GM19043 (cell line): Measurements from ENCODE around the gene KLK13.

ENCODE experiments used
- ATAC-seq: cut with Tn5 transposase; IDR thresholded peaks from one replicate; pipeline ENCODE4 v1.9.1; 2021; ENCODE audit warnings: low read depth; ENCODE audit not compliant: unreplicated experiment

KLK13 gene

DNA sequence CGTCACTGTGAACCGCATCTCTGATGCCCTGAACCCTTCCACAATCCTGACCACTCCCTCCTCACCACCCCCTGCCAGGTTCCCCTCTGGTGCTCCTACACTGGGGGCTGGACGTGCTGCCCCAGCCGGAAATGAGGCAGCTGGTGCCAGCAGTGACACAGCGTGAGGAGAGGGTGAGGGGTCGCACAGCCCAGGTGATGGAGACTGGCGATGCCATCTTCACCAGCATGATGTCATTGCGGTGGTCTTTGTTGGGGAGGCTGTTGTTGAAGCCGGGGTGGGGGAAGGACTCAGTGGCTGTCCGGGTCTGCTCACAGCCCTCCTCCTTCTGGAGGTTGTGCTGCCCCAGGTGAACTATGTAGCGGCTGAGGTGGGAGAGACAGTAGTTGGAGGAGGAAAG, 40.9 kb downstream of the KLK13 start:
- no peak for ATAC-seq

DNA sequence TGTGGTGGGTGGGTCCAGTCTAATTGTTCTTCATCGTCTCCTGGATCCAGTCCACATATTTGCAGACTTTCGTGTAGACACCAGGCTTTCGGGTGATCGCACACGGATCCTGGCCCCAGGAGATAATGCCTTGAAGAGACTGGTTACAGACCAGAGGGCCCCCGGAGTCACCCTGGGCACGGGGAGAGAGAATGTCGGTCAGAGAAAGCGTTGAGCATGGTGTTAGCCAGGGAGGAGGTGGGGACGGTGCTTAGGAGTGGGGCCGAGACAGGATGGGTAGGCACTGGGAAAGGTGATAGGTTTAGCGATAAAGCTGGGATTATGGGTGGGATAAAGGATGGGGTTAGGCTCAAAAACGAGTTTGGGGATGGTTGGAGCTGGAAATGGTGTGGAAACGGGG, 42.4 kb downstream of the KLK13 start:
- no peak for ATAC-seq

DNA sequence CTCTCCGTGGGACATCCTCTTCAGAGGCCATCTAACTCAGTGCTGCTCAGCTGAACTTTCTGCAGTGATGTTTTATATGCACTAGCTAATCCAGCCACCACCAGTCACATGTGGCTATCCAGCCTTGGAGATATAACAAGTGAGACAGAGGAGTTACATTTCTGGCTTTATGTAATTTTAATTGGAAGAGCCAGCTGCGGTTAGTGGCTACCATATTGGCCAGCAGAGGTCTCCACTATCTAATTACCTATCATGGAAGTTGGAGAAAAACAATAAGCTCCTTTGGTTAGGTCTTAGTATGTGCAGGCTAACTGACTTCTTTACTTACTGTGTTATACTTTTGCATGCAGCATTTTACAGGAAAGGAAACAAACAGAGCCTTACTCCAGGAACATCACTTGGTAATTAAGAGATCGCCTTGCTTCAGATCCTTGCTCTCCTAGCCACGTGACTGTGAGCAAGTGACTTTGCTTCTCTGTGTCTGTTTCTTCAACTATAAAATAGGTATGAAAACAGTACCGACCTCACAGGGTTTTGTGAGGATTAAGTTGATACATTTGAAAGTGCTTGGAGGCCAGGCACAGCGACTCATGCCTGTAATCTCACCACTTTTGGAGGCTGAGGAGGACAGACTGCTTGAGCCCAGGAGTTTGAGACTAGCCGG, 43.8 kb downstream of the KLK13 start:
- no peak for ATAC-seq

DNA sequence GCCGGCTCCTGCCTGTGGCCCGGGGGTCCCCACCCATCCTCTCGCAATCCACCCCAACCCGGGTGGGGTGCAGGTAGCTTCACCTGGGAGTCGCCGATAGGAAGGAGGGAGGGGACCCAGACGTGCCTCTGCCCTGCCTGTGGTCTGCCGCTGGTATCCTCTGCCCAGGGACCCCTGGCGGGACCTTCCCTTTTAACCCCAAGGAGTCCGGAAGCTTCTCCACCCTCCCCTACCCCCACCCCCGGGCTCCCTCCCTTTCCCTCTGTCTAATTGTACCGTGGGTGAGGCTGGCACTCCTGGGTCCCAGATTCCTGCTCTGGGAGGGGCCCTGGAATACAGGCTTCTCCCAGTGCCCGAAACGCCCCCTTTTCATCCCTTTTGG, 45.4 kb downstream of the KLK13 start, which contains the start of gene KLK10:
TSS of gene KLK10 (minus strand) at position 166 of the 382 bp plus-strand sequence. CDS start 579 bp downstream, outside the sequence.
- ATAC-seq, result no peak

DNA sequence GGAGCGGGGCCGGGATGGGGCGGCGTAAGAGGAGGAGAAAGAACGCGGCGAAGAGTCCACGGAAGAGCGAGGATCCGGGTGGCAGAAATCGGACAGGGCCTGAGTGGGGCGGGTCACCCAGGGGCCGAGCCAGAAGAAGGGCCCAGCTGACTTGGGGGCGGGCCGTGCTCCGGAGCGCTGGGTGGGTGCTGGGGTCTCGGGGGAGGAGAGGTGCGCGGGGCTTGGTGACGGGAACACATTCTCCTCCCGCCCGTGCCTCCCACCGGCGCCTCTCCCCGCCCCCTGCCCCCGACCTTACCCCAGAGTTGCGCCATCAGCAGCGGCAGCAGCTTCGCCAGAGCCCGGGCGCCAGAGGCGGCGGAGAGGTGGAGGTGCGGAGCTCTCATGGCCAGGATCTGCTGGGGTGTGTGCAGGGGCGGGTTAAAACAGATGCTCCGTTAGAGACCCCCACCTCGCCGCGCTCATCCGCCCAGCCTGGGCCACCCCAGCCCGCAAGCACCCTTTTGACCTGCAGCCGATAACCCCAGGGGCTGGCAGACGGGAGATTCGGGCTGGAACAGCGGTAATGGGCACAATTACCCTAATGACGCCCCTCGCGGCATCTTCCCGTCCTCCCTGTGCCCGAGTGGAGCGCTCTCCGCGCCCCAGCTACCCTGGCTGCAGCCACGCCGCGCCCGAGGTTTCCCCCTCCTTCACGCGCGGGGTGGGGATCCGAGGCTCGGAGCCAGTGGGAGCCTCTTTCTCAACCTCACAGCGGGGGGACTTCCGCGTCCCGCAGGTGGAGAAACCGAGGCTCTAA, 45.9 kb downstream of the KLK13 start:
- ATAC-seq, result no peak

DNA sequence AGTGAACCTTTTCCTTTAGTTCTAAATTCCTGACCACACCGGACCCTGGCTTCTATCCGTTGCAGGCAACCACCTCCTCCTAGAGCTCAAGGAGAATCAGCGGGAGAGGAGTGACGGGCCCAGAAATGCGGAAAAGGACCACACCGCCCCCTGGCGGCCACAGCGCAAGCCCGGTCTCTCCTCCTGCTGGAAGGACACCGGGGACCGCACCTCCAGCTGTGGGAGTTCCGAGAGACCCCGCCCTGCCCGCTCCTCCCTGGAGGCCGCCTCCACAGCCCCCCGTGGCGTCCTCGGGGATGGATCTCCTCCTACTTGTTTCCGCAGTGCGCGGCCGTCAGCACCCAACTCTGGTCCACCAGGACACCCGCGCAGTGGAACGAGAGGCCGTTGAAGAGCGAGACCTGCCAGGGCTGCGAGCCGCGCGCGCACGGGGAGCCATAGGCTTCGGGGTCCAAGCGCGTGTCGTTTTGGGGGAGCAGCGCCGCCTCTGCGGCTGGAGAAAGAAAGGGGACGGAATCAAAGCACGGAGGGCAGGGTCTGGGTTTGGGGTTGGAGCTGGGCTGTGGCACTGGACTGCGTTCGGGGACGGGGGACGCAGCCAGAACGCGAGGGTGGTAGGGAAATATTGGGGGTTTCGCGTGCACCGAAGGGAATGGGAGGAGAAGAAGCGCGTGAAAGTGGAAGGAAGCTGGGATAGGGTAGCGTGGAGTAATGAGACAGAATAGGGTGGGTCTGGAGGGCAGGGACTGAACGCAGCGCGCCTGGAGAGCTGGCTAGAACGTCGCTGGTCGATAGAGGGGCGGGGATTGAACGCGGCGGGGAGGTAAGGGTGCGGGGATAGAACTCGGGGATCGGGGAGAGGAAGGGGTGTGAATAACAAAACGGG, 47.9 kb downstream of the KLK13 start:
- ATAC-seq, result no peak

DNA sequence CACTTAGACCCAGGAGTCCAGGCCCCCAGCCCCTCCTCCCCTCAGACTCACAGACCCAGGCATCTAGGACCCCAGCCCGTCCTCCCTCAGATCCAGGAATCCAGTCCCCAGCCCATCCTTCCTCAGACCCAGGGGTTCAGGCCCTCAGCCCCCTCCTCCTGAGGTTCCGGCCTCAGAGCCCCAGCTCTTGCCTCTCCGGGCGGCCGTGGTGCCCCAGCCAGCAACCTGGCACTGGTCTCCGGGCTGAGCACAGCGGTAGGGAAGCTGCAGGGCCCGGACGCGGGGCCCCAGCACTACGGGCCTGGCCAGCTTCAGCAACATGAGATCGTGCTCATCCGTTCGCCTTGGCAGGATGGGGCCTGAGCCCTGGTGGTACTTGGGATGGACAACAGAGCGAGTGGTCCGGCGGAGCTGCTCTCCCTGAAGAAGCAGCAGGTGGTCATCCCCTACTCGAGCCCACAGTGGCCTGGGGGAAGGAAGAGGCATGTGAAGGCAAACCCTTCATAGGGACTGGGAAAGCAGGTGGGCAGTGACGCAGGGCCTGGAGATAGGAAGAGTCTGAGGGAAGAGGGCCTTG, 49.1 kb downstream of the KLK13 start:
- ATAC-seq, result no peak

DNA sequence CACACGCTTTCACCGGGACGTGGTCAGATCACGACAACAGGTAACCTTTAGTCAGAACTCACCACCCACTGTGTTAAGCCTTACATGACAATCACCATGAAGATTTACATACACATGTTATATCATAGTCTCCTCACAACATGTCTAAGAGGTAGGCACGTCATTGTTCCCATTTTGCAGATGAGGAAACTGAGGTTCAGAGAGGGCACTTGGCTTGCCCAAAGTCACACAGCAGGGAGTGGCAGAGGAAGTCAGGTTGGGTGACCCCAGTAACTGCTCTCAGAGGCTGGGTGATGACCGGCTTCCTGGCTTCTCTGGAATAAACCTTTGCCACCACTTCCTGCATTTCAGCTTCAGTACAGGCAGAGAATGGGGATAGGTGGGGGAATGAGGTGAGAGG, 50.6 kb downstream of the KLK13 start:
- ATAC-seq, result no peak

DNA sequence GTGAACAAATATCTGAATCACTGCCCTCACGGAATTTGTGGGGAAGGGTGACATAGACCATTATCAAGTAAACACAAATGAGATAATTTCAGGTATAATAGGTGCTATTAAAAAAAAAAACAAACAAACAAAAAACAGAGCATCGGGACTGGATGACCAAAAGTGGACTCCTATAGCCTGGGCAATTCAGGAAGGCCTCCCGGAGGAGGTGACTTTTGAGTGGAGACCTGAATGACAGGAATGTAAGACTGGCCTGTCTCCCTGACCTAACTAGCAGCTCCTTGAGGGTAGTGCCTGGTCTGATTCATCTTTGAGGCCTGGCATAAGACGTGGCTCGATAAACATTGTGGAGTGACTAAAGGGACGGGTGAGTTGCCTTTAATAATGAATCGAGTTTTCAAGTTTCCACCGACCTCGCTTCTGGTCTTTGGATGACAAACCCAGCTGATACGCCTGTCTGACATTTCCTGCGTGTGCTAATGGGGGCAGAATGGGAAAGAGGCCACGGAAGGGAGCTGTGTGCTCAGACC, 52.2 kb downstream of the KLK13 start:
- no peak for ATAC-seq

DNA sequence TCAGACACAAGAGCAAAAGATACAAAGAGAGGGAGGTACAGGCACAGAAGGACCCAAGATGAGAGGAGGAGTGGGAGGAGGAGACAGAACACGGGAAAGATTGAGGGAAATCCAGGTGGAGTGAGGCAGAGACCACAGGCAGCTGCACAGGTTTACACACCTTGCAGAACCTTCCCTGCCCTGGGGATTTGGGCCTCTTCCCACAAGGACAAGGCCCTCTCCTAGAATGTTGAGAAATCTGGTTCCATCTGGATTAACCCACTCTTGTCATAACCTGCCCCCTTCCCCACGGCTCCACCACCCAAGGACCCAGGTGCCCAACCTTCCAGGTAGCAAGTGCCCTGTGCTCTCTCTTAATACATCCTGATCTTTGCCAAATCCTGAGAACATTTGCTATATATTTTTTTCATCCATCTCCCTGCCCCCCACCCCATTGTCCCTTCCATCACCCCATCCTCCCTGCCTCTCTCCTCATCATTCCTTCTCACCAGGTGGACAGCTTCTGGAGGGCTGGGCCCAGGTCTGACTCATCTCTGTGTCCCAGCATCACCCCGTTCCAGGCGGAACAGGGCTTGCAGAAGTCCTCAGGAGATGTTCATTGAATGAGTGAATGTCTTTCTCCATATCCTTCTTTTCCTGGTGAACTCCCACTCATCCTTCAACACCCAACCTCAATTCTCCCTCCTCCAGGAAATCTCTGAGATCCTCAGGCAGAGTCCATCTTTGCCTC, 54.7 kb downstream of the KLK13 start:
- ATAC-seq, result no peak

DNA sequence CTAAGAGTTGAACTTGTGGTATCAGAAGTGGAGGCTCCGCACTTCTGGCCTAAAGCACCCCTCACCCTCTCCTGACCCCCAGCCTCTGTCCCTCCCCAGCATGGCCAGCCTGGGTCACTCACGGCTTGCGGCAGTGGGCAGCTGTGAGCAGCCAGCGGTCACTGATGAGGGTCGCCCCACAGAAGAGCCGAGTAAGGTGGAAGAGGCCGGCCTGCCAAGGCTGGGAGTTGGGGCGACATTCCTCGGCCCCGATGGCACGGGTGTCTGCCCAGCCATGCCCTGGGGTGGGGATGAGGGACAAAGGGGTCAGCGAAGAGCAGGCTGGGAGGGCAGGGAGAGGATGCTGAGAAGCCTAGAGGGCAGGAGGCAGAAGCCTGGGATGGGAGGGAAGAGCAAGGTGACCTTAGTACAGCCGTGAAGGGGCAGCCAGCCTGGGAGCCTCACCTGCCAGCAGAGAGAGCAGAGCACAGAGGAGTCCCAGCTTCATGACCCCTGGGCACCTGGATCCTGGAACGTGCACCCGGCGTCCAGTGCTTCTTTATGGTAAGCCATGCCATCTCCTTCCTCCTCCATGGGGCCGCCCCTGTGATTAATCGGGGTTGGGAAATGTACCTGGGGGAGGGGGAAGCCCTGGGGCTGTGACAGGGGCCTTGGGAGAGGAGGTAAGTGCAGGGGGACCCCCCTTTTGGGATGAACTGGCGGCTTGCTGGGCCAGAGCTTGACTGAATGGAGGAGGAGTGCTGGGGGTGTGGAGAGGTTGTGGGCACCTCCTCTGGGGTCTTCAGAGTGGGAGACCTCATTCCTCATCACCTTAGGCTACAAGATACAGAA, 55.6 kb downstream of the KLK13 start:
- ATAC-seq, result no peak

DNA sequence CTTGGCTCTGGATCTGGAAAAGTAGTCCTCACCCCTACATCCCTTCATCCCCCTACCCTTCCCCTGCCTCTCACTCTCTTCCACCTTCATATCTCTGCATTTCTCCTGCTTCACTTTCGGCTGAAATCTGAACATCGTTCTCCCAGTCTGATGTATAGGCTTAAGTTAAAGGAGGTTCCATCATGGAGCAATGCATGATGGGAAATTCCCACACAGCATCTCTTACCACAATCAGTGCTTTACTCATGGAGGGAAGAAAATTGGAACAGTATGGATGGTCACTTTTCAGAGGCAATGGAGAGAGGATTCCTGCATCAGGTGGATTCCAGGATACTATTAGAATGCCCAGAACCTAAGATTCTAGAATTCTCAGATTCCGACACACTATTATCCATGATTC, 57.4 kb downstream of the KLK13 start:
- no peak for ATAC-seq

DNA sequence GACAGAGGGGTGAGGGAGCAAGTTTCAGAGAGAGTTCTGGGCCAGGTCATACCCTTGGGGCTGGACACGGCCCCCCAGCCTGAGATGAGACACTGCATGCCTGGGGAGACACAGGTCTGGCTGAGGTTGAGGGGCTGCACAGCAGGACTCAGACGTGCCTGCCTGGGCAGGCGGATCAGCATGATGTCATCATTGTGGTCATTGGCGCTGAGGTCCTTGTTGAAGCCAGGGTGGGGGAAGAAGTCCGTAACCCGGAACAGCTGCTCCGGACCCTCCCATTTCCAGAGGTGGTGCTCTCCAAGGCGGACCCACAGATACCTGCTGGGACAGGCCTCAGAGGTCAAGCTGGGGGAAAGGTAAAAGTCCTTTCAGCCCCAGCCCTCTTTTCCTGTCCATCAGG, 58.5 kb downstream of the KLK13 start:
- ATAC-seq, result no peak
